ENCODE data around the gene ABHD6.

DNA sequence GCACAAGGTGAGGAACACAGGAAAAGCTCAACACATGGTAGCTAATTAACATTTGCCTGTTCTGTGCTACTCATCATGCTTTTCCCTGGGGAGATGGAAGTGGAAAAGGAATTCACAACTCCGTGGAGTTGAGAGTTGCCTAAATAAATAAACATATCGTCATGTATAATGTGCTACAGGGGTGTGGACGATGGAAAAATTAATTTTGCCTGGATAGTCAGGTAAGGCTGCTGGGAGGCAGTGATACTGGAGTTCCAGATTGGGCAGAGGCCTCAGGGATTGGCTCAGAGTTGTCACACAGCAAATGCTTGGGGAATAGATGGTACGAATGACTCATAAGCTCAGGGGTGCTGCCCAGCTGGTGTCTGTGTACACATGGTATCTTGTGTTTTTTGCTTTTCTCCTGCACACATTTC is 3.1 kb upstream of the ABHD6 start:
- TF ChIP-seq, protein P1, sequence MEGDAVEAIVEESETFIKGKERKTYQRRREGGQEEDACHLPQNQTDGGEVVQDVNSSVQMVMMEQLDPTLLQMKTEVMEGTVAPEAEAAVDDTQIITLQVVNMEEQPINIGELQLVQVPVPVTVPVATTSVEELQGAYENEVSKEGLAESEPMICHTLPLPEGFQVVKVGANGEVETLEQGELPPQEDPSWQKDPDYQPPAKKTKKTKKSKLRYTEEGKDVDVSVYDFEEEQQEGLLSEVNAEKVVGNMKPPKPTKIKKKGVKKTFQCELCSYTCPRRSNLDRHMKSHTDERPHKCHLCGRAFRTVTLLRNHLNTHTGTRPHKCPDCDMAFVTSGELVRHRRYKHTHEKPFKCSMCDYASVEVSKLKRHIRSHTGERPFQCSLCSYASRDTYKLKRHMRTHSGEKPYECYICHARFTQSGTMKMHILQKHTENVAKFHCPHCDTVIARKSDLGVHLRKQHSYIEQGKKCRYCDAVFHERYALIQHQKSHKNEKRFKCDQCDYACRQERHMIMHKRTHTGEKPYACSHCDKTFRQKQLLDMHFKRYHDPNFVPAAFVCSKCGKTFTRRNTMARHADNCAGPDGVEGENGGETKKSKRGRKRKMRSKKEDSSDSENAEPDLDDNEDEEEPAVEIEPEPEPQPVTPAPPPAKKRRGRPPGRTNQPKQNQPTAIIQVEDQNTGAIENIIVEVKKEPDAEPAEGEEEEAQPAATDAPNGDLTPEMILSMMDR (IDR thresholded peaks at IDR 0.05 in 2 of 3, conservative IDR thresholded peaks at IDR 0.05 in 1 of 3; ENCODE audit: borderline replicate concordance in 1 of 3, insufficient read depth in 1 of 3, low read depth in 2 of 3, low read length in 2 of 3) = no peak
- TF ChIP-seq EZH2 (IDR thresholded peaks at IDR 0.05) (no peak), POLR2A (IDR thresholded peaks at IDR 0.05; ENCODE audit: borderline replicate concordance, extremely low read depth, insufficient read depth, insufficient read length) (no peak), YY1 (IDR thresholded peaks at IDR 0.05; ENCODE audit: extremely low read depth, insufficient replicate concordance, low read depth, low read length) (no peak), EGR1 (IDR thresholded peaks at IDR 0.05; ENCODE audit: low read depth) (no peak), ZNF274 (IDR thresholded peaks at IDR 0.05; ENCODE audit: low read depth, low read length) (no peak)
- TF ChIP-seq, protein P2, sequence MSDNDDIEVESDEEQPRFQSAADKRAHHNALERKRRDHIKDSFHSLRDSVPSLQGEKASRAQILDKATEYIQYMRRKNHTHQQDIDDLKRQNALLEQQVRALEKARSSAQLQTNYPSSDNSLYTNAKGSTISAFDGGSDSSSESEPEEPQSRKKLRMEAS (IDR thresholded peaks at IDR 0.05) = no peak
